CD4-positive, alpha-beta memory T cell (primary cell): ENCODE measurements around the gene TAF8. TPM values are rescaled to one million over a fixed set of nuclear protein-coding genes. Genes with fewer than 3 reads are reported as not detected.
A peak's percentile ranks its signal among the peaks of the same experiment; 100 is the strongest.

Experiments
- CTCF ChIA-PET: fragments of 350-600 bp; sonication (Branson Sonifier 250); formaldehyde crosslinking; loops from one replicate; lab custom pipeline; 2021; ENCODE audit warnings: inconsistent platforms; ENCODE audit not compliant: partially characterized antibody; lab: Charles Lee
- POLR2A ChIA-PET: fragments of 350-600 bp; sonication (Branson Sonifier 250); formaldehyde crosslinking; loops from one replicate; lab custom pipeline; 2021; ENCODE audit not compliant: partially characterized antibody; lab: Charles Lee
- DNase-seq, 5 donors: peaks; one replicate each; pipeline versions ENCODE4 v3.0.0 to v3.0.0-alpha.2; 2020 to 2022; ENCODE audit warnings: mixed read lengths in 1 of 5
- H3K27ac ChIP-seq: one replicate; pipeline ENCODE4 v1.7.0; 2013; ENCODE audit warnings: low read depth, low read length
- H3K27me3 ChIP-seq: 2 replicates; pipeline ENCODE4 v1.7.0; 2013; ENCODE audit warnings: mild to moderate bottlenecking, low read length, moderate library complexity; ENCODE audit not compliant: insufficient read depth
- H3K36me3 ChIP-seq: 2 replicates; pipeline ENCODE4 v1.7.0; 2013; ENCODE audit warnings: mild to moderate bottlenecking, low read length, moderate library complexity; ENCODE audit not compliant: insufficient read depth
- H3K4me1 ChIP-seq: 2 replicates; pipeline ENCODE4 v1.7.0; 2013; ENCODE audit warnings: mild to moderate bottlenecking, low read length, moderate library complexity; ENCODE audit not compliant: insufficient read depth
- H3K4me3 ChIP-seq, 2 donors: one replicate each; pipeline ENCODE4 v1.7.0; 2013; ENCODE audit warnings: low read length in 2 of 2, mild to moderate bottlenecking in 1 of 2
- H3K9me3 ChIP-seq, 2 donors: one replicate each; pipeline ENCODE4 v1.7.0; 2013; ENCODE audit warnings: low read length in 2 of 2, control low read depth in 1 of 2; ENCODE audit not compliant: control insufficient read depth in 1 of 2
- H3K27ac Mint-ChIP-seq, 7 donors: one replicate each; pipeline ENCODE4 v1.8.0; 2020 to 2021; ENCODE audit warnings: mixed read lengths in 7 of 7, mild to moderate bottlenecking in 6 of 7, inconsistent platforms in 3 of 7, moderate library complexity in 3 of 7
- H3K27me3 Mint-ChIP-seq, 2 donors: one replicate each; pipeline ENCODE4 v1.8.0; 2020 to 2021; ENCODE audit warnings: mixed read lengths in 2 of 2
- H3K36me3 Mint-ChIP-seq, 2 donors: one replicate each; pipeline ENCODE4 v1.8.0; 2020 to 2021; ENCODE audit warnings: mixed read lengths in 2 of 2, inconsistent platforms in 1 of 2, mild to moderate bottlenecking in 1 of 2
- H3K4me1 Mint-ChIP-seq, 4 donors: one replicate each; pipeline ENCODE4 v1.8.0; 2020 to 2021; ENCODE audit warnings: mixed read lengths in 4 of 4, mild to moderate bottlenecking in 1 of 4
- H3K4me3 Mint-ChIP-seq, 8 donors: one replicate each; pipeline ENCODE4 v1.8.0; 2020 to 2021; ENCODE audit warnings: mixed read lengths in 8 of 8, mild to moderate bottlenecking in 7 of 8, moderate library complexity in 6 of 8, inconsistent platforms in 3 of 8
- H3K9me3 Mint-ChIP-seq, 8 donors: one replicate each; pipeline ENCODE4 v1.8.0; 2020 to 2021; ENCODE audit warnings: mixed read lengths in 8 of 8, mild to moderate bottlenecking in 5 of 8, inconsistent platforms in 3 of 8, moderate library complexity in 1 of 8
- intact Hi-C: fragments of 100-400 bp; cut with micrococcal nuclease; formaldehyde crosslinking; loops from one replicate; pipeline ENCODE4 v1.15.1; 2023
- polyA plus RNA-seq, 2 donors: library from polyadenylated mRNA; unstranded; fragments of 300-500 nt; fragmentation: Illumina TruSeq; gene quantifications; one replicate each; pipeline ENCODE4 v1.2.3, GENCODE V29; 2021
- total RNA-seq, 2 experiments: library from RNA; stranded (reverse); gene quantifications; one replicate each; pipeline ENCODE4 v1.2.3, GENCODE V29; 2021

Gene TAF8
- total and polyA plus RNA-seq, 4 experiments from 2014 or later = 10.3 to 40.9 (median 29.2) TPM

GRCh38 chr6:42009844-42010184 is 40.5 kb upstream of the TAF8 start:
- Histone ChIP-seq H3K4me3 (no peak overlapping the region), H3K27me3 (no peaks in the 10 kb centered on the region), H3K4me1 (peaks cover 64% of the 10 kb centered on the region), H3K9me3 (no peaks in the 10 kb centered on the region), H3K36me3 (peaks cover under 1% of the 10 kb centered on the region), H3K27ac (peak overlapping the region; percentile 51)
- Mint-ChIP-seq H3K4me3 (peak overlapping the region in 7 of 8 donors; percentile 59 to 84 (median 71)), H3K27me3 (no peaks in the 10 kb centered on the region), H3K27ac (peak overlapping the region; percentile 73 to 93 (median 87)), H3K4me1 (peaks cover 56 to 85% (median 69%) of the 10 kb centered on the region in 4 donors), H3K9me3 (peaks cover 0 to 2% (median 0%) of the 10 kb centered on the region in 8 donors), H3K36me3 (peaks cover 16 to 51% of the 10 kb centered on the region in 2 donors)
- CTCF ChIA-PET = interaction anchor here (0.8 to 1.7 kb wide), 3 partner anchors 12 to 19 kb away, joined by 3 to 4 read pairs (median 3); no protein-coding TSS in a partner anchor
- no peak for DNase-seq
- POLR2A ChIA-PET = interaction anchor here (0.7 to 2.7 kb wide), 9 partner anchors 9 to 69 kb away, joined by 3 to 14 read pairs (median 3); partner anchors contain the start of genes CCND3 and TAF8
- intact Hi-C loops = no loop called here

- Histone ChIP-seq H3K9me3 (no peaks in the 10 kb centered on the region), H3K27me3 (no peaks in the 10 kb centered on the region), H3K36me3 (peaks cover 3% of the 10 kb centered on the region), H3K27ac (peak overlapping the region; percentile 51), H3K4me1 (peaks cover 63% of the 10 kb centered on the region), H3K4me3 (no peak overlapping the region)
- DNase-seq = no peak
- H3K4me1 Mint-ChIP-seq = peaks cover 57 to 85% (median 69%) of the 10 kb centered on the region in 4 donors
- CTCF ChIA-PET = interaction anchor here (0.8 to 1.7 kb wide), 3 partner anchors 12 to 31 kb away, joined by 3 to 4 read pairs (median 4); no protein-coding TSS in a partner anchor
- POLR2A ChIA-PET = interaction anchor here (0.7 to 2.7 kb wide), 10 partner anchors 9 to 70 kb away, joined by 3 to 14 read pairs (median 3); partner anchors contain the start of genes CCND3 and TAF8
- H3K9me3 Mint-ChIP-seq = peaks cover 0 to 2% (median 0%) of the 10 kb centered on the region in 8 donors
- H3K4me3 Mint-ChIP-seq = peak overlapping the region; percentile 48 to 84 (median 70)
- intact Hi-C loops = no loop called here
- no peaks in the 10 kb centered on the region for H3K27me3 Mint-ChIP-seq
- peaks cover 19 to 52% of the 10 kb centered on the region in 2 donors for H3K36me3 Mint-ChIP-seq
- H3K27ac Mint-ChIP-seq = peak overlapping the region; percentile 73 to 93 (median 87)
Measured at GRCh38 chr6:42010185-42010891, 40.0 kb upstream of the TAF8 start.

- Histone ChIP-seq H3K4me1 (peaks cover 63% of the 10 kb centered on the region), H3K27ac (peak overlapping the region; percentile 51), H3K27me3 (no peaks in the 10 kb centered on the region), H3K4me3 (no peak overlapping the region), H3K9me3 (no peaks in the 10 kb centered on the region), H3K36me3 (peaks cover 3% of the 10 kb centered on the region)
- Mint-ChIP-seq H3K9me3 (peaks cover 0 to 2% (median 0%) of the 10 kb centered on the region in 8 donors), H3K4me3 (peak overlapping the region; percentile 28 to 84 (median 67)), H3K27me3 (no peaks in the 10 kb centered on the region), H3K36me3 (peaks cover 19 to 52% of the 10 kb centered on the region in 2 donors), H3K27ac (peak overlapping the region in 6 of 7 donors; percentile 36 to 93 (median 76)), H3K4me1 (peaks cover 57 to 85% (median 69%) of the 10 kb centered on the region in 4 donors)
- ChIA-PET CTCF (interaction anchor here (1.5 to 1.7 kb wide), 2 partner anchors 20 to 30 kb away, joined by 3 to 4 read pairs; no protein-coding TSS in a partner anchor), POLR2A (interaction anchor here (1.0 to 2.7 kb wide), 8 partner anchors 11 to 71 kb away, joined by 3 to 14 read pairs (median 4); partner anchors contain the start of genes CCND3 and TAF8)
- intact Hi-C loops = no loop called here
- DNase-seq = no peak
Measured at GRCh38 chr6:42010909-42011308, 39.4 kb upstream of the TAF8 start.

- Mint-ChIP-seq H3K27ac (peak overlapping the region; percentile 10 to 73 (median 37)), H3K27me3 (no peaks in the 10 kb centered on the region), H3K36me3 (peaks cover 19 to 59% of the 10 kb centered on the region in 2 donors), H3K4me1 (peaks cover 60 to 90% (median 74%) of the 10 kb centered on the region in 4 donors), H3K4me3 (peak overlapping the region in 2 of 8 donors; percentile 1 to 61), H3K9me3 (peaks cover 0 to 1% (median 0%) of the 10 kb centered on the region in 8 donors)
- intact Hi-C loops = no loop called here
- H3K9me3 ChIP-seq = no peaks in the 10 kb centered on the region
- H3K4me1 ChIP-seq = peaks cover 73% of the 10 kb centered on the region
- H3K4me3 ChIP-seq = no peak overlapping the region
- no peak overlapping the region for H3K27ac ChIP-seq
- H3K27me3 ChIP-seq = no peaks in the 10 kb centered on the region
- peaks cover 3% of the 10 kb centered on the region for H3K36me3 ChIP-seq
- ChIA-PET CTCF (interaction anchor here (0.5 to 1.2 kb wide), 2 partner anchors 10 to 62 kb away, joined by 3 read pairs; no protein-coding TSS in a partner anchor), POLR2A (interaction anchor here (0.7 to 2.4 kb wide), 4 partner anchors 9 to 36 kb away, joined by 3 to 8 read pairs (median 3); no protein-coding TSS in a partner anchor)
- no peak for DNase-seq
Measured at GRCh38 chr6:42012501-42013133, 37.7 kb upstream of the TAF8 start.

GRCh38 chr6:42013134-42013516 is 37.2 kb upstream of the TAF8 start:
- Mint-ChIP-seq H3K4me1 (peaks cover 58 to 85% (median 71%) of the 10 kb centered on the region in 4 donors), H3K9me3 (no peaks in the 10 kb centered on the region), H3K4me3 (peak overlapping the region in 2 of 8 donors; percentile 1 to 61), H3K36me3 (peaks cover 19 to 57% of the 10 kb centered on the region in 2 donors), H3K27me3 (no peaks in the 10 kb centered on the region), H3K27ac (peak overlapping the region in 6 of 7 donors; percentile 10 to 73 (median 45))
- H3K36me3 ChIP-seq = peaks cover 3% of the 10 kb centered on the region
- peaks cover 72% of the 10 kb centered on the region for H3K4me1 ChIP-seq
- ChIA-PET CTCF (interaction anchor here (0.5 to 1.2 kb wide), 2 partner anchors 10 to 63 kb away, joined by 3 read pairs; no protein-coding TSS in a partner anchor), POLR2A (interaction anchor here (1.0 to 2.4 kb wide), 3 partner anchors 9 to 30 kb away, joined by 3 to 8 read pairs (median 3); no protein-coding TSS in a partner anchor)
- no peak overlapping the region for H3K4me3 ChIP-seq
- H3K27ac ChIP-seq = no peak overlapping the region
- no peaks in the 10 kb centered on the region for H3K9me3 ChIP-seq
- intact Hi-C loops = no loop called here
- no peak for DNase-seq
- no peaks in the 10 kb centered on the region for H3K27me3 ChIP-seq

GRCh38 chr6:42017021-42017643 is 33.2 kb upstream of the TAF8 start:
- Mint-ChIP-seq H3K27ac (peak overlapping the region; percentile 50 to 92 (median 81)), H3K4me3 (peak overlapping the region in 6 of 8 donors; percentile 20 to 67 (median 40)), H3K4me1 (peaks cover 43 to 71% (median 57%) of the 10 kb centered on the region in 4 donors), H3K9me3 (no peaks in the 10 kb centered on the region), H3K27me3 (no peaks in the 10 kb centered on the region), H3K36me3 (peaks cover 25 to 49% of the 10 kb centered on the region in 2 donors)
- ChIA-PET CTCF (interaction anchor here (1.6 kb wide), 1 partner anchor 24 kb away, joined by 3 read pairs; no protein-coding TSS in a partner anchor), POLR2A (interaction anchor here (0.9 to 1.5 kb wide), 3 partner anchors 9 to 14 kb away, joined by 3 to 5 read pairs (median 3); no protein-coding TSS in a partner anchor)
- intact Hi-C loops = no loop called here
- Histone ChIP-seq H3K9me3 (no peaks in the 10 kb centered on the region), H3K36me3 (peaks cover 12% of the 10 kb centered on the region), H3K4me3 (no peak overlapping the region), H3K4me1 (peaks cover 61% of the 10 kb centered on the region), H3K27me3 (no peaks in the 10 kb centered on the region), H3K27ac (no peak overlapping the region)
- no peak for DNase-seq
